ENCODE data around the gene UXT.

DNA sequence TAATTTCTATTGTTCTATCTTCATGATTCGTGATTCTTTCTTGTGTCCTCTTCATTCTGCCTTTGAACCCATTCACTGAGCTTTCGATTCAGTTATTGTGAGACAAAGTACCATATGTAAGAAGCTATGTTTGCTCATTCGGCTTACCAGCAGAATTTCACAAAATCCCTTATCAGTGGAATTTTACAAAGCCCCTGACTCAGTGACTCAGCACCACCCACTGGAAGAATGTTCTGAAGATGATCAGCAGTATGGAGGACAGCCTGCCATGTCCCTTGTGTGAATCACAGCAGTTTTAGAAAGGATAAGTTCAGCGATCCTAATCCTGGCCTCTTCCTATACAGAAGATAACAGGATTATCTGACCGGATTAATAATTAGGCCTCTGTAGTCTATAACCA, 5.8 kb upstream of the UXT start:
- TF ChIP-seq, protein P1, sequence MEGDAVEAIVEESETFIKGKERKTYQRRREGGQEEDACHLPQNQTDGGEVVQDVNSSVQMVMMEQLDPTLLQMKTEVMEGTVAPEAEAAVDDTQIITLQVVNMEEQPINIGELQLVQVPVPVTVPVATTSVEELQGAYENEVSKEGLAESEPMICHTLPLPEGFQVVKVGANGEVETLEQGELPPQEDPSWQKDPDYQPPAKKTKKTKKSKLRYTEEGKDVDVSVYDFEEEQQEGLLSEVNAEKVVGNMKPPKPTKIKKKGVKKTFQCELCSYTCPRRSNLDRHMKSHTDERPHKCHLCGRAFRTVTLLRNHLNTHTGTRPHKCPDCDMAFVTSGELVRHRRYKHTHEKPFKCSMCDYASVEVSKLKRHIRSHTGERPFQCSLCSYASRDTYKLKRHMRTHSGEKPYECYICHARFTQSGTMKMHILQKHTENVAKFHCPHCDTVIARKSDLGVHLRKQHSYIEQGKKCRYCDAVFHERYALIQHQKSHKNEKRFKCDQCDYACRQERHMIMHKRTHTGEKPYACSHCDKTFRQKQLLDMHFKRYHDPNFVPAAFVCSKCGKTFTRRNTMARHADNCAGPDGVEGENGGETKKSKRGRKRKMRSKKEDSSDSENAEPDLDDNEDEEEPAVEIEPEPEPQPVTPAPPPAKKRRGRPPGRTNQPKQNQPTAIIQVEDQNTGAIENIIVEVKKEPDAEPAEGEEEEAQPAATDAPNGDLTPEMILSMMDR (IDR thresholded peaks at IDR 0.05), result no peak
- no peak for TF ChIP-seq POLR2A (IDR thresholded peaks at IDR 0.05)

Data from right lobe of liver (tissue), 4 donors.